PC-3 (cell line): ENCODE results near the gene TET2. TPM values are rescaled to one million over a fixed set of nuclear protein-coding genes. Genes with fewer than 3 reads are reported as not detected.

Experiments used
- ATAC-seq: fragments of 200-7000 bp; cut with Tn5 transposase; 2 replicates; pipeline ENCODE4 v1.9.1; 2020; ENCODE audit warnings: mild to moderate bottlenecking, moderate library complexity
- BruUV-seq: library from RNA; stranded (reverse); fragments of 400-500 nt; replicated peaks from 2 replicates; lab custom pipeline; 2021; lab: Mats Ljungman, UMichigan
- CTCF ChIA-PET: fragments of 300-600 bp; sonication (Branson Sonifier 250); formaldehyde crosslinking; loops from one replicate; lab custom pipeline; 2022; ENCODE audit warnings: antibody characterized with exemption; lab: Charles Lee
- POLR2A ChIA-PET: fragments of 300-600 bp; sonication (Branson Sonifier 250); formaldehyde crosslinking; loops from one replicate; lab custom pipeline; 2022; ENCODE audit warnings: antibody characterized with exemption; ENCODE audit not compliant: unreplicated experiment; lab: Charles Lee
- DNase-seq: peaks from one replicate; pipeline ENCODE4 v3.0.0-alpha.2; 2015
- H2AFZ ChIP-seq: fragments of 300-600 bp; sonication (generic); 2 replicates; pipeline ENCODE4 v1.6.0; 2016; ENCODE audit warnings: antibody characterized with exemption, low read length
- H3F3A ChIP-seq: fragments of 300-600 bp; sonication (generic); one replicate; pipeline ENCODE4 v1.6.0; 2017; ENCODE audit warnings: antibody characterized with exemption, low read length, control low read depth, mild to moderate bottlenecking; ENCODE audit not compliant: unreplicated experiment
- H3K27ac ChIP-seq: fragments of 300-600 bp; sonication (generic); 2 replicates; pipeline ENCODE4 v1.5.1; 2016; ENCODE audit warnings: mild to moderate bottlenecking, low read length
- H3K27me3 ChIP-seq: fragments of 300-600 bp; sonication (generic); 2 replicates; pipeline ENCODE4 v1.6.1; 2016; ENCODE audit warnings: low read length, mixed read lengths
- H3K36me3 ChIP-seq: fragments of 300-600 bp; sonication (generic); 2 replicates; pipeline ENCODE4 v1.6.1; 2016; ENCODE audit warnings: low read depth, mixed run types, low read length, mixed read lengths
- H3K4me1 ChIP-seq: fragments of 300-600 bp; sonication (generic); 2 replicates; pipeline ENCODE4 v1.5.1; 2016; ENCODE audit warnings: low read length; ENCODE audit not compliant: insufficient read depth
- H3K4me2 ChIP-seq: fragments of 300-600 bp; sonication (generic); 2 replicates; pipeline ENCODE4 v1.6.0; 2016; ENCODE audit warnings: low read length
- H3K4me3 ChIP-seq: fragments of 300-600 bp; sonication (generic); 2 replicates; pipeline ENCODE4 v1.5.1; 2016; ENCODE audit warnings: mild to moderate bottlenecking, low read length, mixed read lengths
- H3K79me2 ChIP-seq: fragments of 300-600 bp; sonication (generic); 2 replicates; pipeline ENCODE4 v1.6.1; 2017; ENCODE audit warnings: low read length, mixed read lengths
- H3K9ac ChIP-seq: fragments of 300-600 bp; sonication (generic); 2 replicates; pipeline ENCODE4 v1.6.0; 2016; ENCODE audit warnings: mild to moderate bottlenecking, low read length
- H3K9me2 ChIP-seq: fragments of 300-600 bp; sonication (generic); replicated peaks from 2 replicates; pipeline ENCODE4 v1.6.1; 2016; ENCODE audit warnings: mixed run types, low read length, mixed read lengths
- H3K9me3 ChIP-seq: fragments of 300-600 bp; sonication (generic); 2 replicates; pipeline ENCODE4 v1.6.1; 2016; ENCODE audit warnings: low read length, mixed read lengths
- H4K20me1 ChIP-seq: fragments of 300-600 bp; sonication (generic); 2 replicates; pipeline ENCODE4 v1.6.1; 2016; ENCODE audit warnings: low read length, mixed read lengths
- EZH2 ChIP-seq: fragments of 300-600 bp; sonication (generic); IDR thresholded peaks from one replicate; pipeline ENCODE4 v1.6.1; 2017; ENCODE audit warnings: antibody characterized with exemption, mild to moderate bottlenecking, low read length; ENCODE audit not compliant: unreplicated experiment
- EZH2phosphoT487 ChIP-seq: fragments of 300-600 bp; sonication (generic); IDR thresholded peaks from 2 replicates; pipeline ENCODE4 v1.6.1; 2018; ENCODE audit warnings: mild to moderate bottlenecking, antibody characterized with exemption, low read length, borderline replicate concordance
- intact Hi-C: fragments of 100-400 bp; cut with micrococcal nuclease; formaldehyde crosslinking; loops from 2 replicates; pipeline ENCODE4 v1.9.0; 2023
- total RNA-seq: library from RNA; depleted of rRNA; stranded (reverse); fragments of >200 nt; gene quantifications from 2 replicates; pipeline ENCODE4 v1.2.3, GENCODE V29; 2014
- TF ChIP-seq, protein P1 (sequence below): fragments of 300-600 bp; sonication (generic); conservative IDR thresholded peaks from 2 replicates; pipeline ENCODE4 v1.5.1; 2017; ENCODE audit warnings: antibody characterized with exemption, low read depth, mild to moderate bottlenecking, low read length

Gene TET2
- total RNA-seq, 1 experiment from 2014 or later: 5.6 TPM

- DNase-seq (no peak), ATAC-seq (no peak)
- Histone ChIP-seq H2AFZ (no peak overlapping the region), H4K20me1 (no peaks in the 10 kb centered on the region), H3K9me2 (no peaks in the 10 kb centered on the region), H3K36me3 (no peaks in the 10 kb centered on the region), H3K4me1 (no peaks in the 10 kb centered on the region; the same call in 1 of the 2 replicates), H3K27ac (no peak overlapping the region), H3F3A (no peaks in the 10 kb centered on the region), H3K9ac (no peak overlapping the region), H3K79me2 (no peaks in the 10 kb centered on the region), H3K27me3 (no peaks in the 10 kb centered on the region), H3K4me2 (no peak overlapping the region), H3K4me3 (no peak overlapping the region), H3K9me3 (no peaks in the 10 kb centered on the region)
- intact Hi-C loops: no loop called here
- POLR2A ChIA-PET: no interaction called here
- no peak for TF ChIP-seq EZH2
- no peak for TF ChIP-seq EZH2phosphoT487
- TF ChIP-seq, protein P1, sequence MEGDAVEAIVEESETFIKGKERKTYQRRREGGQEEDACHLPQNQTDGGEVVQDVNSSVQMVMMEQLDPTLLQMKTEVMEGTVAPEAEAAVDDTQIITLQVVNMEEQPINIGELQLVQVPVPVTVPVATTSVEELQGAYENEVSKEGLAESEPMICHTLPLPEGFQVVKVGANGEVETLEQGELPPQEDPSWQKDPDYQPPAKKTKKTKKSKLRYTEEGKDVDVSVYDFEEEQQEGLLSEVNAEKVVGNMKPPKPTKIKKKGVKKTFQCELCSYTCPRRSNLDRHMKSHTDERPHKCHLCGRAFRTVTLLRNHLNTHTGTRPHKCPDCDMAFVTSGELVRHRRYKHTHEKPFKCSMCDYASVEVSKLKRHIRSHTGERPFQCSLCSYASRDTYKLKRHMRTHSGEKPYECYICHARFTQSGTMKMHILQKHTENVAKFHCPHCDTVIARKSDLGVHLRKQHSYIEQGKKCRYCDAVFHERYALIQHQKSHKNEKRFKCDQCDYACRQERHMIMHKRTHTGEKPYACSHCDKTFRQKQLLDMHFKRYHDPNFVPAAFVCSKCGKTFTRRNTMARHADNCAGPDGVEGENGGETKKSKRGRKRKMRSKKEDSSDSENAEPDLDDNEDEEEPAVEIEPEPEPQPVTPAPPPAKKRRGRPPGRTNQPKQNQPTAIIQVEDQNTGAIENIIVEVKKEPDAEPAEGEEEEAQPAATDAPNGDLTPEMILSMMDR: no peak
- no TSS peak for BruUV-seq
- CTCF ChIA-PET: no interaction called here
Measured at GRCh38 chr4:105182211-105182610, 35.5 kb downstream of the TET2 start.

- Histone ChIP-seq H3K9me3 (no peaks in the 10 kb centered on the region), H3K4me3 (no peak overlapping the region), H3K36me3 (no peaks in the 10 kb centered on the region), H3K27ac (no peak overlapping the region), H3K27me3 (no peaks in the 10 kb centered on the region), H3K4me2 (no peak overlapping the region), H3K4me1 (no peaks in the 10 kb centered on the region; the same call in 1 of the 2 replicates), H3K79me2 (no peaks in the 10 kb centered on the region), H2AFZ (no peak overlapping the region), H3K9ac (no peak overlapping the region), H4K20me1 (no peaks in the 10 kb centered on the region), H3F3A (no peaks in the 10 kb centered on the region), H3K9me2 (no peaks in the 10 kb centered on the region)
- TF ChIP-seq EZH2phosphoT487 (no peak), EZH2 (no peak)
- TF ChIP-seq, protein P1: no peak
- ChIA-PET POLR2A (no interaction called here), CTCF (no interaction called here)
- BruUV-seq: no TSS peak
- peak; percentile 49 for ATAC-seq
- intact Hi-C loops: no loop called here
- no peak for DNase-seq
Measured at GRCh38 chr4:105184316-105184980, 37.8 kb downstream of the TET2 start.

GRCh38 chr4:105186701-105187161 is 40.1 kb downstream of the TET2 start:
- H3F3A ChIP-seq: no peaks in the 10 kb centered on the region
- H3K4me2 ChIP-seq: no peak overlapping the region
- no peaks in the 10 kb centered on the region for H3K9me3 ChIP-seq
- no peak overlapping the region for H3K27ac ChIP-seq
- no peaks in the 10 kb centered on the region for H3K79me2 ChIP-seq
- H3K36me3 ChIP-seq: no peaks in the 10 kb centered on the region
- no peak overlapping the region for H2AFZ ChIP-seq
- ATAC-seq: no peak
- TF ChIP-seq, protein P1: no peak
- no peak for TF ChIP-seq EZH2phosphoT487
- TF ChIP-seq EZH2: no peak
- no peaks in the 10 kb centered on the region for H3K9me2 ChIP-seq
- intact Hi-C loops: no loop called here
- H3K27me3 ChIP-seq: no peaks in the 10 kb centered on the region
- H4K20me1 ChIP-seq: no peaks in the 10 kb centered on the region
- no TSS peak for BruUV-seq
- H3K9ac ChIP-seq: no peak overlapping the region
- ChIA-PET POLR2A (interaction anchor here (0.6 kb wide), 1 partner anchor 39 kb away, joined by 3 read pairs; no protein-coding TSS in a partner anchor), CTCF (no interaction called here)
- no peak overlapping the region for H3K4me3 ChIP-seq
- DNase-seq: peak; percentile 14
- H3K4me1 ChIP-seq: peaks cover 6% of the 10 kb centered on the region
